ENCODE measurements around the gene SKA2. TPM values are rescaled to one million over a fixed set of nuclear protein-coding genes. Genes with fewer than 3 reads are reported as not detected.
"Not testable (repeated sequence)": the region's sequence is repeated elsewhere in the genome, so short reads cannot be mapped to it uniquely, and the experiment has no call there.

Gene SKA2
- polyA plus RNA-seq, 4 donors, result 63.5 to 86.4 (median 80.4) TPM

DNA sequence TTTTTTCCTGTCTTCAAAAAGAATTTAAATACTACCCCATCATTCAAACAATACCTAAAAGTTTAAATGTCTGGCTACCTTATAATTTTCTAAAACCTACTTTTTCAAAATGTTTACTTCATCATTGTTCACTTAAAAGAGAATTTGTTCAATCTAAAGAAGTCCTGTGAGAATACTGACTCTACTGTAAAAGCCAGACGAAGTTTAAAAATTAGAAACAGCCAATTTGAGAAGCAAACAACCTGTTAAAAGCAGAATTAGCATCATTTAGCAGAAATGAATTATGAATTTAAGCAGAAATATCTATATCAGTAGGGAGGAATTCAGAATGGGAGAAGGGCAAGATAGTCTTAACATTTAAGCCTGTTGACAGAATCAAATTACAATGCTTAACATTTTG, 2.1 kb downstream of the SKA2 start:
- DNase-seq (ENCODE audit: low read depth in 4 of 4, low spot score in 2 of 4), result no peak

- DNase-seq (ENCODE audit: low read depth in 4 of 4, low spot score in 2 of 4), result no peak
Measured at GRCh38 chr17:59151591-59151990, 3.4 kb downstream of the SKA2 start.

DNA sequence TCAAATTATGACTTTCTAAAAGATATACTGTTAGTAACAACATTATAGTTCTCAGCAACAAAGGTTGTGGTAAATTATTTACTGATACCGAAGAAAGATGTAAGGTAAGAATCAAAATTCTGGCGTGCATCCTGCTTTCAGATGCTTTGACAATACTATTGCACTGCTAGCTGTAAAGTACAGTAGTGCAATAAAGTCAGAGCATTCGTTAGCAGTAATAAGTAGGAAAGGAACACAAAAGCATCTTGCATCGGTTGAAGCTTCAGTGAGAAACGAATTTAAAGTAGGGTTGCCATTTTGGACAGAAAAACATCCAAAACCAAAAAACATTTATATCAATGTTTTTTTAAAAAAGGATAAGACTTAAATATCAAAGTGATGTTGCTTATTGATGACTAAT, 4.0 kb downstream of the SKA2 start:
- no peak for DNase-seq (ENCODE audit: low read depth in 4 of 4, low spot score in 2 of 4)

DNA sequence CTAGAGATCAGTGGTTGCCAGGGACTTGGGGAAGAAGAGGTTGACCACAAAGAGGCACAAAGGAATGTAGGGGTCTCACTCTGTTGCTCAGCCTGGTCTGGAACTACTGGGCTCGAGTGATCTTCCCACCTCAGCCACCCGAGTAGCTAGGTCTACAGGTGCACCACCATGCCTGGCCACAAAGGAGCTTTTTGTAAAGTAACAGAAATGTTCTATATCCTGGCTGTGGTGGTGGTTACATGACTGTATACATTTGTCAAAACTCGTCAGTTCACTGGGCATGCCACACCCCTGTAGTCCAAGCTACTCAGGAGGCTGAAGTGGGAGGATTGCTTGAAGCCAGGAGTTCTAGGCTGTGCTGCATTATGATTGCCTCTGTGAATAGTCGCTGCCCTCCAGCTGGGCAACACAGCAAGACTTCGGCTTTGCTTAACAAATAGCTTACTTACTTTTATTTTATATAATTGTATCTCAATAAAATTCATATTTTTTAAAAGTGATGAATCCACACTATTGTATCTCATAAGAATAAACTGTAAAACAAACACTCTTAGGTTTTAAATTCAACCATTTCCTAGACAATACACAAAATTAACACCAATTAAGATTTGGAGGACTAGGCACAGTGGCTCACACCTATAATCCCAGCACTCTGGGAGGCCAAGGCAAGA, 5.0 kb downstream of the SKA2 start:
- no peak for DNase-seq (ENCODE audit: low read depth in 4 of 4, low spot score in 2 of 4)

DNA sequence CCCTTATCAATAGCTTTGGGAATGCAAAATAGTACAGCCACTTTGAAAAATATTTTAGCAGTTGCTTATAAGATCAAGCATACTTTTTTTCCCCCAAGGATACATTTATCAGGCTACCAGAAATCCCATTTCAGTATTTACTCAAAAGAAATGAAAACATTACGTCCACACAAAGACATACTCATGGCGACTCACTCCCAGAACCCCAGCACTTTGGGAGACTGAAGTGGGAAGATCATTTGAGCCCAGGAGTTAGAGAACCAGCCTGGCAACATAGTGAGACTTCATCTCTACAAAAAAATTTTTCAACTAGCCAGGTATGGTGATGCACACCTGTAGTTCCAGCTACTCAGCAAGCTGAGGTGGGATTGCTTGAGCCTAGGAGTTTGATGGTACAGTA, 5.9 kb downstream of the SKA2 start:
- DNase-seq (ENCODE audit: low read depth in 4 of 4, low spot score in 2 of 4), result no peak

DNA sequence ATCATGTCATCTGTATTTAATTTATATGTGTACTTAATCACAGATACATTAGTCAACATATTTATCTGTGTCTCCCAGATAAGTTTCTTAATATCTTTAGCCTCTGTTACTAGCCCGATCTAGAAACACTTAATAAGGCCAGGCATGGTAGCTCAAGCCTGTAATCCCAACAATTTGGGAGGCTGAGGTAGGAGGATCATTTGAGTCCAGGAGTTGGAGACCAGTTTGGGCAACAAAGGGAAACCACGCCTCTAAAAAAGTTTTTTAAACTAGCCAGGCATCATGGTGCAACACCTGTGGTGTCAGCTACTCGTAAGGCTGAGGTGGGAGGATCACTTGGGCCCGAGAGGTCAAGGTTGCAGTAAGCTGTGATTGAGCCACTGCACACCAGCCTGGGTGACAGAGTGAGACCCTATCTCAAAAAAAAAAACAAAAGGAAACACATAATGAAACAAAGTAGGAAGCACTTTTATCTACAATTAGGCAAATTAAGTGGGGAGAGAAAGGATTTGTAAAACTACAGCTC, 9.4 kb downstream of the SKA2 start:
- no peak for DNase-seq (ENCODE audit: low read depth in 4 of 4, low spot score in 2 of 4)

GRCh38 chr17:59141860-59142259, 13.1 kb downstream of the SKA2 start:
- DNase-seq (ENCODE audit: low read depth in 4 of 4, low spot score in 2 of 4), result no peak

GRCh38 chr17:59139939-59140338, 15.0 kb downstream of the SKA2 start:
- DNase-seq (ENCODE audit: low read depth in 4 of 4, low spot score in 2 of 4), result no peak

GRCh38 chr17:59138339-59138738, 16.6 kb downstream of the SKA2 start:
- not testable (repeated sequence) for DNase-seq (ENCODE audit: low read depth in 4 of 4, low spot score in 2 of 4)

DNA sequence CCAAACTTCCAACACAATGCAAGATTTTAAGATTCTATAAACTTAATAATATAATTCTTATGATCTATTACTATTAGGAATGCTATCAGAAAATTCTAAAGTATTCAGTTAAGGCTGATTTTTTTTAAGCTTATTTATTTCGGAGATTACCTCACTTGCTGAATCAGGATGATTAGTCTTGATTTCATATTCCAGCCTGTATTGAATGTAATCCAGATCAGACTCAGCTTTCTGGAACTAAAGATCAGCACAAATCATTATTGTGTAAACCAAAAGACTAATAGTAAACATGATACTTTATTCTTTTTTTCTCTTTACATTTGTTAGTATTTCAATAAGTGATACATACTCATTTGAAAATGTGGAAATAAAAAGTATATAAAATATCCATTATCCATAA, 23.9 kb downstream of the SKA2 start:
- no peak for DNase-seq (ENCODE audit: low read depth in 4 of 4, low spot score in 2 of 4)

DNA sequence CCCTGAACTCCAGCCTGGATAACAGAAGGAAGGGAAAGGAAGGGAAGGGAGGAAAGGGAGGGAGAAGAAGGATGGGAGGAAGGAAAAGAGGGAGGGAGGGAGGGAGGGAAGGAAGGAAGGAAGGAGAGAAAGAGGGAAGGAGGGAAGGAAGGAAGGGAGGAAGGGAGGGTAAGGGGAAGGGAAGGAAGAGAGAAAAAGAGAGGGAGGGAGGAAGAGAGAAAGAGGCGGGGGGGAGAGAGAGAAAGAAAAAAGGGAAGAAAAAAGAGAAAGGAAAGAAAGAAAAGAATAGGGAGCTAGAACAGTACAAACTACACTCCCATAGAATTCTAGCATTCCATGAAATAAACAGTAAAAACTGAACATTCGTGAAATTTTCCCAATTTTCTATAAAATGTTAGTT, 25.2 kb downstream of the SKA2 start:
- DNase-seq (ENCODE audit: low read depth in 4 of 4, low spot score in 2 of 4), result no peak

DNA sequence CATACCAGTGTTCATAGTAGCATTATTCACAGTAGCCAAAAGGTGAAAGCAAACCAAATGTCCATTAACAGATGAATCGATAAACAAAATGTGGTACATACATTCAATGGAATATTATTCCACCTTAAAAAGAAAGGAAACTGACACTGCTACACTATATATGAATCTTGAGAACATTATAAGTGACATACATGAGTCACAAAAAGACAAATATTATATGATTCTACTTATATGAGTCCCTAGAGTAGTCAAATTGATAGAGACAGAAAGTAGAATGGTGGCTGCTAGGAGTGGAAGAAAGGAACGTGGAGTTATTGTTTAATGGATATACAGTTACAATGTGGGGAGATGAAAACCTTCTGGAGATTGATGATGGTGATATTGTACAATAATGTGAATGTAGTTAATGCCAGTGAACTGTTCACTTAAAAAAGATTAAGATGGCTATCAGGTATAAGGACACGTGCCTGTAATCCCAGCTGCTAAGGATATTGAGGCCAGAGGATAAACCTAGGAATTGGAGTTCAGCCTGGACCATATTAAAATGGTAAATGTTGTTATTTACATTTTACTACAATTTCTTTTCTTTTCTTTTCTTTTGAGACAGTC, 28.1 kb downstream of the SKA2 start:
- DNase-seq (ENCODE audit: low read depth in 4 of 4, low spot score in 2 of 4), result no peak

DNA sequence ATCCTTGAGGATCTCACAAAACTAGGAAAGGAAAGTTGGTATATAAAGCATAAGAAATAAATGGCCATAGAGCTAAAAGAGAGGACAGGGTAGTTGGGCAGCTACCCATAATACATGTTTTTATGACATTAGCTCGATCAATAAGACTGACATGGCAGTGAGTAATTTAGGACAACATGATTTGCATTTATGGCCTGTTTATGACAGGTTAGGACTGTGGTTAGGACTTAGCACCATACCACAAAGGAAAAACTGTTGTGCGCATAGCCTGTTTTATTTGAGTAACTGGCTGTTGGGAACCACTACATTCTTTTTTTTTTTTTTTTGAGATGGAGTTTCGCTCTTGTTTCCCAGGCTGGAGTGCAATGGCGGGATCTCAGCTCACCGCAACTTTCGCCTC, 30.3 kb downstream of the SKA2 start:
- no peak for DNase-seq (ENCODE audit: low read depth in 4 of 4, low spot score in 2 of 4)

GRCh38 chr17:59121901-59122480, 33.0 kb downstream of the SKA2 start:
- DNase-seq (ENCODE audit: low read depth in 4 of 4, low spot score in 2 of 4), result no peak

DNA sequence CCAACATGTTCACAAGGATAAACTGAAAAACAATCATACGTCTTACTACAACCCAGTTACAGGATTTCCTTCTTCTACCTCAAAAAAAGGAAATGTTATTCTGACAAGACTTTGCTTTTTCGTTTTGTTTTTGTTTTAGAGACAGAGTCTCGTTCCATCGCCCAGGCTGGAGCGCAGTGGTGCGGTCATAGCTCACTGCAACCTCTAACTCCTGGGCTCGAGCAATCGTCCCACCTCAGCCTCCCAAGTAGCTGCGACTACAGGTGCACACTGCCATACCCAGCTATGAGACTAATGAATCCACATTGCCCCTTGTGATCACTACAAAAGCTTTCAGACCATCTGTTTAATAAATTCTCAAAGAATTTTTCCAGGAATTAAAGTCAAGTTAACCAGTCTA, 39.5 kb downstream of the SKA2 start:
- no peak for DNase-seq (ENCODE audit: low read depth in 4 of 4, low spot score in 2 of 4)

- DNase-seq (ENCODE audit: low read depth in 4 of 4, low spot score in 2 of 4), result no peak
Measured at GRCh38 chr17:59111539-59111938, 43.4 kb downstream of the SKA2 start.

- DNase-seq (ENCODE audit: low read depth in 4 of 4, low spot score in 2 of 4), result no peak
Measured at GRCh38 chr17:59110973-59111372, 44.0 kb downstream of the SKA2 start.

- no peak for DNase-seq (ENCODE audit: low read depth in 4 of 4, low spot score in 2 of 4)
Measured at GRCh38 chr17:59108400-59109102, 46.4 kb downstream of the SKA2 start.

- DNase-seq (ENCODE audit: low read depth in 4 of 4, low spot score in 2 of 4), result no peak
Measured at GRCh38 chr17:59107306-59107670, 47.7 kb downstream of the SKA2 start.

GRCh38 chr17:59106463-59107305, 48.3 kb downstream of the SKA2 start, which contains the start of gene TRIM37:
Gene TRIM37, minus strand, starts transcription at chr17:59106880. Its CDS starts 419 bp downstream, at chr17:59106461.
- peak; percentile 88 to 98 (median 95) for DNase-seq (ENCODE audit: low read depth in 4 of 4, low spot score in 2 of 4)

Measured in left renal cortex interstitium (tissue), 4 donors.